HG03097 (cell line): ENCODE data around the gene PAK1IP1.
"Not testable (repeated sequence)": the region's sequence is repeated elsewhere in the genome, so short reads cannot be mapped to it uniquely, and the experiment has no call there.

Source experiments
- ATAC-seq: cut with Tn5 transposase; IDR thresholded peaks from one replicate; pipeline ENCODE4 v1.9.1; 2021; ENCODE audit not compliant: unreplicated experiment, low FRiP score

The PAK1IP1 gene

GRCh38 chr6:10694302-10695085 is at the start of gene PAK1IP1, which contains the start of gene C6orf52:
PAK1IP1 (plus strand) TSS chr6:10694972; CDS start chr6:10694986, 14 bp downstream.
C6orf52 (minus strand) TSS chr6:10694616; CDS start chr6:10687550, 7,066 bp downstream.
- peak; percentile 94 for ATAC-seq

- no peak for ATAC-seq
Observed at GRCh38 chr6:10655508-10656055, 39.2 kb upstream of the PAK1IP1 start.

- no peak for ATAC-seq
Observed at GRCh38 chr6:10658910-10659698, 35.7 kb upstream of the PAK1IP1 start.

- no peak for ATAC-seq
Observed at GRCh38 chr6:10659699-10660348, 34.9 kb upstream of the PAK1IP1 start.

GRCh38 chr6:10660431-10661191 is 34.2 kb upstream of the PAK1IP1 start:
- ATAC-seq: not testable (repeated sequence)

GRCh38 chr6:10662207-10662606 is 32.6 kb upstream of the PAK1IP1 start:
- ATAC-seq: no peak

GRCh38 chr6:10662742-10663141 is 32.0 kb upstream of the PAK1IP1 start:
- no peak for ATAC-seq

- not testable (repeated sequence) for ATAC-seq
Observed at GRCh38 chr6:10665595-10665994, 29.2 kb upstream of the PAK1IP1 start.

- ATAC-seq: no peak
Observed at GRCh38 chr6:10668126-10668917, 26.4 kb upstream of the PAK1IP1 start.

GRCh38 chr6:10676403-10676802 is 18.4 kb upstream of the PAK1IP1 start:
- ATAC-seq: no peak

- no peak for ATAC-seq
Observed at GRCh38 chr6:10678456-10678855, 16.3 kb upstream of the PAK1IP1 start.

- no peak for ATAC-seq
Observed at GRCh38 chr6:10681795-10682194, 13.0 kb upstream of the PAK1IP1 start.

- no peak for ATAC-seq
Observed at GRCh38 chr6:10682355-10682988, 12.3 kb upstream of the PAK1IP1 start.

GRCh38 chr6:10684618-10685017 is 10.2 kb upstream of the PAK1IP1 start:
- ATAC-seq: no peak

- ATAC-seq: no peak
Observed at GRCh38 chr6:10685092-10685915, 9.5 kb upstream of the PAK1IP1 start.

GRCh38 chr6:10686901-10687300 is 7.9 kb upstream of the PAK1IP1 start:
- no peak for ATAC-seq

- ATAC-seq: no peak
Observed at GRCh38 chr6:10687582-10687981, 7.2 kb upstream of the PAK1IP1 start.
